ENCODE data around the gene MMP17.

DNA sequence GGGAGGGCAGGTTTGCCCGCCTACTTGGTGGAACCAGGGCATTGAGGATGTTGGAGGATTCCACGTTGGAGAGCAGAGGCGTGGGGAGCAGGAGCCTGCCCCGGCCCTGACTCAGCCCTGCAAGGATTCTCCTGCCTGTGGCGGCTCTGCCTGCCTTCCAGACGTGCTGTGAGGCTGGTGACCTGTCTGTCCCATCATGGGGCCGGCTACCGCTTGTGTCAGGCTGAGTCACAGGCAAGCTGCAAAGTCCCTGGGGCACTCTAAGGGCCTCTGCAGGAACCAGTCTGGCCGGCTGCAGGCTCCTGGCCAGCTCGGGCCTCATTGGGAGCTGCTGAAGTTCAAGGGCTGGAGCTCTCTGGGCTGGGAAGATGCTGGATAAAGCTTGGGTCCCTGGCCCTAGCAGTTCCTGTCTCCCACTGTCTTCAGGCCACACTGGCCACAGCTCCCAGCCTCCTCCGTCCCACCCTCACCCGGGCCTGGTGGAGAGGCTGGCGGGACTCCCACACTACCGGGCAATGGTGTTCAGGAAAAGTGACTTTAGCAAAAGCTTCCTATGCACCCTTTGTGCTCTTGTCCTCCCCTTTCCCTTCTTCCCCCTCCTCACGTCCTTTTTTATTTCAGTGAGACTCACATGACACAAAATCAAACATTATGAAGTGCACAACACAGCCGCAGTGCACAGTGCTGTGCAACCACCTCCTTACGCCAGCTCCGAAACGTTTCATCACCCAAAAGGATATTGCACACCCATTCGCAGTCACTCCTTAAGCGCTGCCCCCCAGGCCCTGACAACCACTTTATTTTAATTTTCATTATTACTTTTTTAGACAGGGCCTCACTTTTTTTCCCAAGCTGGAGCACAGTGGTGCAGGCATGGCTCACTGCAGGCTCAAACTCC is 44.2 kb downstream of the MMP17 start:
- no peak for TF ChIP-seq EZH2 (IDR thresholded peaks at IDR 0.05; ENCODE audit: borderline replicate concordance, low read depth, low read length, severe bottlenecking)
- TF ChIP-seq CTCF (IDR thresholded peaks at IDR 0.05; ENCODE audit: extremely low read depth in 1 of 2, insufficient read depth in 1 of 2, low read depth in 1 of 2, low read length in 2 of 2), result no peak
- TF ChIP-seq POLR2AphosphoS5 (IDR thresholded peaks at IDR 0.05; ENCODE audit: insufficient read depth, low read depth, low read length), result no peak
- TF ChIP-seq JUN (IDR thresholded peaks at IDR 0.05; ENCODE audit: borderline replicate concordance, insufficient read depth, insufficient read length, low read depth), result no peak
- no peak for TF ChIP-seq POLR2A (IDR thresholded peaks at IDR 0.05; ENCODE audit: low read depth, low read length)
